Large intestine (tissue), 3 donors: ENCODE measurements around the gene SUGP1. TPM values are rescaled to one million over a fixed set of nuclear protein-coding genes. Genes with fewer than 3 reads are reported as not detected.

ENCODE experiments used
- DNase-seq, 2 donors: peaks; one replicate each; pipeline versions ENCODE4 v3.0.0 to v3.0.0-alpha.2; 2013
- H3K27ac ChIP-seq: one replicate; pipeline ENCODE4 v1.5.1; 2013; ENCODE audit warnings: low read length
- H3K27me3 ChIP-seq: 2 replicates; pipeline ENCODE4 v1.6.1; 2013; ENCODE audit warnings: low read length; ENCODE audit not compliant: control insufficient read depth, insufficient read depth
- H3K36me3 ChIP-seq: 2 replicates; pipeline ENCODE4 v1.6.1; 2013; ENCODE audit warnings: low read length; ENCODE audit not compliant: control insufficient read depth, insufficient read depth
- H3K4me1 ChIP-seq: one replicate; pipeline ENCODE4 v1.6.1; 2013; ENCODE audit warnings: low read length; ENCODE audit not compliant: control insufficient read depth, insufficient read depth
- H3K4me3 ChIP-seq: one replicate; pipeline ENCODE4 v1.5.1; 2013; ENCODE audit warnings: low read length
- H3K9me3 ChIP-seq: one replicate; pipeline ENCODE4 v1.6.1; 2013; ENCODE audit warnings: mild to moderate bottlenecking, low read depth, low read length, moderate library complexity; ENCODE audit not compliant: control insufficient read depth
- whole genome bisulfite sequencing: methylation state at CpG from one replicate; pipeline ENCODE4 v1.1.5; 2013; ENCODE audit warnings: low lambda C conversion rate; ENCODE audit not compliant: insufficient coverage; 5-methylcytosine and 5-hydroxymethylcytosine counted together
- polyA plus RNA-seq: library from polyadenylated mRNA; unstranded; fragments of 120-200 nt; gene quantifications from one replicate; pipeline ENCODE4 v1.2.1, GENCODE V29; 2013

SUGP1 gene
- polyA plus RNA-seq, 1 donor: 38.3 TPM

DNA sequence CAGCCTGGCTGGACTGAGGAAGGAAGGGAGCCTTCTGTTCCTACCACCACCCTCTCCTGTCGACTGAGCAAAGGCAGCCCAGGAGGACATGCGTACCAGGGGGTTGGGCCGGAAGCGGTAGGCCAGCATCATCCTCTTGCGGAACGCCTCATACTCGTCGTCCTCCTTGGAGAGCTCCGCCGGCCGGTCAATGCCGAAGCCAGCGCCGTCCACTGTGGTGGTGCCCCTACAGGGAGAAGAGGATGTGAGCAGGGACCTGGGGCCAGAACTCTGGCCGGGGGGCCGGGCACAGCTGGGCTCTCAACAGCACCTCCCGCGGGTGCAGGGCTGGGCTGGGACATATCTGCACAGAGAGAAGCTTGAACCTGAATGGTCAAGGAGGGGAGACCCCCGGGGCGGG lies 43.5 kb downstream of the SUGP1 start:
- no peak for DNase-seq
- H3K4me3 ChIP-seq: no peak overlapping the region
- H3K36me3 ChIP-seq: peaks cover 62% of the 10 kb centered on the region
- no peak overlapping the region for H3K27ac ChIP-seq
- WGBS: no CpG with 5 or more reads among the region's 20 CpGs
- H3K27me3 ChIP-seq: no peaks in the 10 kb centered on the region
- H3K4me1 ChIP-seq: peaks cover 32% of the 10 kb centered on the region
- H3K9me3 ChIP-seq: no peaks in the 10 kb centered on the region

DNA sequence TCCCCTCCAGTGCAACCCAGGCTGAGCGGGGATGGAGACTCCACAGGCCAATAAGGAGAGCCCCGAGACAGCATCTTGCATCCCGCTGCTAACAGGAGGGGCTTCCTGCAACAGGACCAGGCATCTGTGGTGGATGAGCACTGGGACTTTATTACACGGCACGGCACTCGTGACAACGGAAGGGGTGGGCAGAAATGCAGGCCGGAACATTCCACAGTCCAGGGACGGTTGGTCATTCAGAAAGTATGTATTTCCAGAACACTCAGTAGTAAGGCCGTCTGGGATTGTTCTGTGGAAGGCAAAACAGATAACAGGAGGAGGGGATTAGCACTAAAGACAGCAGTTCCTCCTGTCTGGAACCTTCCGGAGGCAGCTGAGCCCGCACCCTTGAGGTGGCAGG lies 43.9 kb downstream of the SUGP1 start:
- H3K9me3 ChIP-seq: no peaks in the 10 kb centered on the region
- no peak overlapping the region for H3K4me3 ChIP-seq
- H3K27me3 ChIP-seq: no peaks in the 10 kb centered on the region
- no CpG with 5 or more reads among the region's 12 CpGs for WGBS
- H3K36me3 ChIP-seq: peaks cover 58% of the 10 kb centered on the region
- H3K4me1 ChIP-seq: peaks cover 32% of the 10 kb centered on the region
- DNase-seq: no peak
- H3K27ac ChIP-seq: no peak overlapping the region

DNA sequence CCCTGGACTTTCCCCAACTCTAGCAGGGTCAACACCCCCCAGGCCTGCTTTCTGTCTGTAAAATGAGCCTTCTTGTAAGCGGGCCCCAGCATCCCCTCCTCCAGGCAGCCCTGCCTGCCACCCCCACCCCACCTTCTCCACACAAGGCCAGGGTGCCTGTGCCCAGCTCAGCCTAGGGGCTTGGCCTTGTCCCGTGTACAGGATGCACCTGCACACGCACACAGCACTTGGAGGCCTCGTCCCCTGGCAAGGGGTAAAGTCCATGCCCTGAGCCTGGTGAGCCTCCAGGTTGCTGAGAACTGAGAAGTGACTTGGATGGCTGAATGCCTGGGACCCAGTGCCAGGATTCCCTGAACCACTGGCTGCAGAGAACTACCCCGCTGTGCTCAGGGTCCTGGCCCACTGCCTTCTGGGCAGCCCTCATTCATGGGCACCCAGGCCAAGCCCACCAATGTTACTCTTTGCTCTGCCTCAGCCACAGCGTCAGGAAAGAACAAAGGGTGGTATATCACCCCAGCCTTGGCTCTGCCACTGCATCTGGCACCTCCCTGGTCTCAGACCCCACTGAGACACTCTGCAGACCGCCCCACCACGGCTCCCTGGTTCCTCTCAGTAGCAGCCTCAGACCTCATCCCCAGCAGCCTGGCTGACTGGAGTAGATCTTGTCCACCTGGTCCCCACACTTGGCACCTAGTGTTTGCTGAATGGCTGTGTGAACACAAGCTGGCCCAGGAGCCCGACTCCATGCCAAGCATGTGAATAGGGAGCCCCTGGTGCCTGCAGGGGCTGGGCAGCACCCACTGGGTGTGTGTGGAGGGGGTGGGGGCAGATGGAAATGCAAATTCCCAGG lies 45.4 kb downstream of the SUGP1 start:
- no CpG with 5 or more reads among the region's 9 CpGs for WGBS
- Histone ChIP-seq H3K4me1 (peaks cover 38% of the 10 kb centered on the region), H3K9me3 (no peaks in the 10 kb centered on the region), H3K27me3 (no peaks in the 10 kb centered on the region), H3K4me3 (no peak overlapping the region), H3K27ac (peak overlapping the region; percentile 80), H3K36me3 (peaks cover 44% of the 10 kb centered on the region)
- DNase-seq: peak; percentile 85 to 88

DNA sequence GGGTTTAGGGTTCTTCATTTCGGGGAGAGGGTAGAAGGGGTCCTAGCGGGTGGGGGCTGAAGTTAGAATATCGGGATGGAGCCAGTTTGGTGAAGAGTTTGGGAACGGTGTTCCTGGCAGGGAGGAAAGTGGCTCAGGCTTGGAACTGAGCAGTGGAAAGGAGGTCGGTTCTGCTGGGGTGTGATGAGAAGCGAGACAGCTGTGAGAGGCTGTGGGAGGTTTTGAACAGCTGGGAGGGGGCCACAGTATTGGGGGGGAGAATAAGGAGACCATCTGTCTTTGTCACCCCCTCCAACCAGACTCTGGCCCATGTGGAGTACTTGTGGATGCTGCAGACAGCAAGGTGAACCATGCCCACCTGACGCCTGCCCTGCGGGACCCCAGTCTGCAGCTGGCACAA lies 46.2 kb downstream of the SUGP1 start:
- Histone ChIP-seq H3K9me3 (no peaks in the 10 kb centered on the region), H3K4me1 (peaks cover 38% of the 10 kb centered on the region), H3K36me3 (peaks cover 36% of the 10 kb centered on the region), H3K27ac (peak overlapping the region; percentile 80), H3K27me3 (no peaks in the 10 kb centered on the region), H3K4me3 (no peak overlapping the region)
- DNase-seq: no peak
- 80% methylated on average over 2 of the region's 8 CpGs for WGBS

DNA sequence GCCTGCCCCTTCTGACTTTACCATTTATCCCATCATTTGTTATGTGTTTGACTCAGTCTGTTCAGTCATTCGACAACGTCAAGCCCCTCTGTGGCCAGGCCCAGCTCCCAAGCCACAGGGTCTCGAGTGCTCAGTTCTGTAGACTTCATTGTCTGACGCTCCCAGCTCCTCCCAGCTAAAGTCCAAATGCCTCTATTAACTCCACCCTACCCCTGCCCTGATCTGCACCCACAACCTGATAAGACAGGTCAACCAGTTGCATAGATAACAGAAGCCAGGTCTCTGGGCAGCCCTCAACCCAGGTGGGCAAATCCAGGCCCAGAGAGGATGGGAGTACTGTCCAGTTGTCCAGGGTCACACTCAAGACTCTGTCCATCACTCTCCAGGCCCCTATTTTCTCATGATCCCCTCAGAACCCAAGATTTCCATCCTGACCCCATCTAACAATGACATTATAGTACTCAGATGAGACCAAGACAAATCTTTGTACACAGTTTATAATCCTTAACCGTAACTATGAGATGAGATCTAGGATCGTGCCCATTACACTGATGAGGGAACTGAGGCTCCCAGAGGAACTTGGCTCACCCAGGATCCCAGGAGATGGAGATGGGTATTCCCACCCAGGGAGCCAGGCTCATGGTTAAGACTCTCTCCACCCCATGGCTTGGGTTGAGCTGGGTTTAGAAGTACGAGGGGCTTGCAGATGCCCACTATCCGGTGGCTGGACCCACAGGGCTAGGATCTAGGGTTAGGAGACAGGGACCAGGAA lies 48.3 kb downstream of the SUGP1 start:
- WGBS: no CpG with 5 or more reads among the region's 8 CpGs
- Histone ChIP-seq H3K27ac (peak overlapping the region; percentile 39), H3K36me3 (peaks cover 22% of the 10 kb centered on the region), H3K4me1 (peaks cover 38% of the 10 kb centered on the region), H3K9me3 (no peaks in the 10 kb centered on the region), H3K4me3 (peak overlapping the region; percentile 61), H3K27me3 (no peaks in the 10 kb centered on the region)
- peak; percentile 60 to 73 for DNase-seq

DNA sequence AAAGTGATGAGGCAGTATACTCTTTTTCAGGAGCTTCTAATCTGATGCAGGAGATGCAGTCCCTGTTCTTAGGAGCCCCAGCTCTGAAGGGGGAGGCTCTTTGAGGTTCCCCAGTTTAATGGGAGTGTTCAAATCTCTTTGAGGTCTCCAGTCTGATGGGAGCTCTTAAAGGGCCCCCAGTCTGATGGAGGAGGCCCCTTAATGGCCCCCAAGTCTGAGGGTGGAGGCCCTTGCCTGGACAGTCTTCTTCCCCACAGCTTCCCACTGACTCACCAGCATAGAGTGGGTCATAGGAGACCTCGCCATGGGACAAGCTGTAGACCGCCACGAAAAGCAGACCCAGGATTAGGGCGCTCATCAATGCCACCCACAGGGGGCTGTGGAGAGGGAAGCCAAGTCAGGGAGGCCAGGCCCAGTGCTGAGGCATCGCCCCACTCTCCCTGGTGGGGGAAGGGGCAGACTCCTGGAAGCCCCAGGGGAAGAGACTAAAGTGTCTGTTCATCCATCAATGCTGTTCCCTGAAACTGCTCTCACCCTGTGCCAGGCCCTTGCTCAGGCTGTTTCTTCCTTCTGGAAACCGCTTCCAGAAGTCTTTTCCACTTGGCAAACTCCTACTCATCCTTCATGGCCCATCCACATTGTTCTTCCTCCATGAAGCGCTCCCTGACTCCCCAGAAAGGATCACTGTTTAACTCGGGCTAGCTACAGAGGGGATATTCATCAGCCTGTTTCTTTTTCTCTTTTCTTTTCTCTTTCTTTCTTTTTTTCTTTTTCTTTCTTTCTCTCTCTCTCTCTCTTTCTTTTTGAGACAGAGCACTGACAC lies 49.3 kb downstream of the SUGP1 start:
- Histone ChIP-seq H3K4me3 (no peak overlapping the region), H3K36me3 (peaks cover 14% of the 10 kb centered on the region), H3K9me3 (no peaks in the 10 kb centered on the region), H3K27me3 (no peaks in the 10 kb centered on the region), H3K4me1 (peaks cover 38% of the 10 kb centered on the region), H3K27ac (no peak overlapping the region)
- DNase-seq: no peak
- WGBS: 100% methylated on average over 3 of the region's 8 CpGs

DNA sequence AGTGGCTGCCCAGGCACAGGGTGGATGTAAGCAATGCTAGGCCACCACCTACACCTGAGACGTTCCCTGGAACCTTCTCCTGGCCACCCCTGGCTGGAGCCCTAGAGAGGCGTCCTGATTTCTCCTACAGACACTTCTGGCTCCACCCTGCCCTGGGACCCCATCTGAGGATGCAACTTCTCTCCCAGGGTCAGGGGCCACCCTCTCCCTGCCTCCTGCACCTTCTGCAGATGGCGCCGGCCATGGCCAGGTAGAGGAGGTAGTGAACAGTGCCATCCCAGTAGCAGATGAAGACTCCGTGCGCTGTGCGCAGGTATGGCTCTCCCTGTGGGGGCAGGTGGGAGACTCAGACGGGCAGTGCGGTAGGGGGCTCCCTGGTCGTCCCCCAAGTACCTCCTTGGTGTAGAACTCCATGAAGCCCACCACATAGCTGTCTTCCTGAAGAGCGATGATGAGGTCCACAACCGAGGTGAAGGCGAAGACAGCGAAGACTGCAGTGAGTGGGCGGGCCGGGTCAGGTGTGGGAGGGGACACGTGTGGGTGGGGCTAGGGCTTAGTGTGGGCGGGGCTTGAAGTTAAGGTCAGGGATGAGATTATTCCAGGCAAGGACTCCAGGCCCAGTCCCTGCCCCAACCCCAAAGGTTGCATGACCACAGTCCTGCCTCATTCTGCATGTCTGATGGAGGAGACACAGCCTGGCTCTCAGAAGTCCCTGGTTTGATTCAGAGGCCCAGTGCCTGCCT lies 50.2 kb downstream of the SUGP1 start:
- H3K4me3 ChIP-seq: no peak overlapping the region
- peaks cover 31% of the 10 kb centered on the region for H3K4me1 ChIP-seq
- no peak for DNase-seq
- H3K27ac ChIP-seq: no peak overlapping the region
- no peaks in the 10 kb centered on the region for H3K9me3 ChIP-seq
- WGBS: no CpG with 5 or more reads among the region's 18 CpGs
- no peaks in the 10 kb centered on the region for H3K27me3 ChIP-seq
- peaks cover 7% of the 10 kb centered on the region for H3K36me3 ChIP-seq

DNA sequence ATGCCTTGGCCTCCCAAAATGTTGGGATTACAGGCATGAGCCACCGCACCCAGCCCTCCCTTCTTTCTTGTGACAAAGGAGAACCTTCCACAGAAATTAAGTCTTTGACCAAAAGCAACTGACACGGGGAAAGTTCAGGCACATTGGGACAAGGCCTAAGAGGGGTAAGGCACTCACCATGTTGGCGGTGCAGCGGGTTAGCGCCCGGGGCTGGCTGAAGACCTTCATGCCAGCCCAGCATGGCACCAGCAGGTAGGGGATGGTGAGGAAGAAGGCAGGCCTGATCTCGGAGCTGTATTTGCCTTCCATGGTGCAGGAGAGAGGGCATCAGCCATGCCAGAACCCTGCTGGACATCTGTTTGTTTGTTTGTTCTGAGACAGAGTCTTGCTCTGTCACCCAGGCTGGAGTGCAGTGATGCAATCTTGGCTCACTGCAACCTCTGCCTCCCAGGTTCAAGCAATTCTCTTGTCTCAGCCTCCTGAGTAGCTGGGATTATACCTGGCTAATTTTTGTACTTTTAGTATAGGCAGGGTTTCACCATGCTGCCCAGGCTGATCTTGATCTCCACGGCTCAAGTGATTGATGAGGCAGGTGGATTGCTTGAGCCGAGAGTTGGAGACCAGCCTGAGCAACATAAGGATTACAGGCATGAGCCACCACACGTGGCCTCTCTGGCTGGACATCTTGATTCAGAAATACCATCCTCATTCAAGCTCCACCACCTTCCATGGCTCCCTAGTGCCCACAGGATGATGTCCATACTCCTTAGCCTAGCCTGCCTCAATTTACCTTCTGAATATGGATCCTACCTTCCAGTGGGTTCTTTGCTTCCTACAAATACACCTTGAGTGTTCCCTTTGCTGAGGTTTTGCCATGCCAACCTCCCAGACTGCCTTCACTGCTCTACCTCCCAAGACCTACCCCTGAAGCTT lies 51.6 kb downstream of the SUGP1 start:
- H3K27me3 ChIP-seq: peaks cover 3% of the 10 kb centered on the region
- no peak overlapping the region for H3K4me3 ChIP-seq
- no peaks in the 10 kb centered on the region for H3K9me3 ChIP-seq
- DNase-seq: no peak
- H3K27ac ChIP-seq: no peak overlapping the region
- peaks cover 11% of the 10 kb centered on the region for H3K36me3 ChIP-seq
- WGBS: no CpG with 5 or more reads among the region's 10 CpGs
- peaks cover 17% of the 10 kb centered on the region for H3K4me1 ChIP-seq

DNA sequence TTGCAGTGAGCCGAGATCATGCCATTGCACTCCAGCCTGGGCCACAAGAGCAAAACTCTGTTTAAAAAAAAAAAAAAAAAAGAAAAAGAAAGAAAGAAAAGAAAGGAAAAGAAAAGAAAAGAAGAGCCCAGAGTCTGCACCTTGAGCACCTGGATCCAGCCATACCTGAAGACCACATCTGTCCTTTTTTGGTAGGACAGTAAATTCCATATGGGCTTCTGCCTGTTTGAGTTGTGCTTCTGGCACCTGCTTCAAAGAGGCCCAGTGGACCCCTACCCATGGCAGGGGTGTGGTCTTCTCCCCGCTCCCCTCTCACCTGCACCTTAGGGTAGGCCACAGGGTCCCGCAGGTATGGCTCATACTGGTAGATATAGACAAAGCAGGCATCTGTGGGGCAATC lies 53.0 kb downstream of the SUGP1 start:
- H3K36me3 ChIP-seq: peaks cover 11% of the 10 kb centered on the region
- no peak for DNase-seq
- H3K4me3 ChIP-seq: no peak overlapping the region
- WGBS: 100% methylated on average over 1 of the region's 3 CpGs
- no peak overlapping the region for H3K27ac ChIP-seq
- peaks cover 10% of the 10 kb centered on the region for H3K4me1 ChIP-seq
- peaks cover 15% of the 10 kb centered on the region for H3K27me3 ChIP-seq
- peaks cover under 1% of the 10 kb centered on the region for H3K9me3 ChIP-seq
